HEK293T (cell line): ENCODE results near the gene CNOT2.
A peak's percentile ranks its signal among the peaks of the same experiment; 100 is the strongest.

Experiments used
- ARNT ChIP-seq: fragments of 450-650 bp; IDR thresholded peaks from 2 replicates; pipeline ENCODE4 v1.6.1; 2017; ENCODE audit warnings: mild to moderate bottlenecking
- BHLHE40 ChIP-seq: fragments of 450-650 bp; IDR thresholded peaks from 2 replicates; pipeline ENCODE4 v1.6.1; 2016; ENCODE audit warnings: mild to moderate bottlenecking, moderate library complexity, borderline replicate concordance
- CTBP1 ChIP-seq: fragments of 450-650 bp; IDR thresholded peaks from 2 replicates; pipeline ENCODE4 v1.6.1; 2016; ENCODE audit warnings: borderline replicate concordance
- FOXA1 ChIP-seq: fragments of 450-650 bp; IDR thresholded peaks from 2 replicates; pipeline ENCODE4 v1.6.1; 2016; ENCODE audit warnings: mild to moderate bottlenecking
- FOXK2 ChIP-seq: fragments of 450-650 bp; IDR thresholded peaks from 2 replicates; pipeline ENCODE4 v1.6.1; 2016; ENCODE audit warnings: mild to moderate bottlenecking
- FOXM1 ChIP-seq: fragments of 450-650 bp; IDR thresholded peaks from 2 replicates; pipeline ENCODE4 v1.6.1; 2017; ENCODE audit warnings: mild to moderate bottlenecking, borderline replicate concordance
- HDGF ChIP-seq: fragments of 450-650 bp; IDR thresholded peaks from 2 replicates; pipeline ENCODE4 v1.6.1; 2017; ENCODE audit warnings: antibody characterized with exemption, borderline replicate concordance
- LEF1 ChIP-seq: fragments of 450-650 bp; IDR thresholded peaks from 2 replicates; pipeline ENCODE4 v1.6.1; 2017; ENCODE audit warnings: mild to moderate bottlenecking, borderline replicate concordance
- NFRKB ChIP-seq: fragments of 450-650 bp; IDR thresholded peaks from 2 replicates; pipeline ENCODE4 v1.6.1; 2016; ENCODE audit warnings: mild to moderate bottlenecking, moderate library complexity
- SP1 ChIP-seq: fragments of 450-650 bp; IDR thresholded peaks from 2 replicates; pipeline ENCODE4 v1.6.1; 2017
- SUZ12 ChIP-seq: fragments of 450-650 bp; IDR thresholded peaks from 2 replicates; pipeline ENCODE4 v1.6.1; 2016; ENCODE audit warnings: mild to moderate bottlenecking
- TARDBP ChIP-seq: fragments of 450-650 bp; IDR thresholded peaks from 2 replicates; pipeline ENCODE4 v1.6.1; 2016
- ZNF384 ChIP-seq: fragments of 450-650 bp; IDR thresholded peaks from 2 replicates; pipeline ENCODE4 v1.6.1; 2016
- TF ChIP-seq, protein P1 (sequence below): fragments of 450-650 bp; IDR thresholded peaks from 2 replicates; pipeline ENCODE4 v1.6.1; 2016

- no peak for TF ChIP-seq TARDBP
- TF ChIP-seq, protein P1, sequence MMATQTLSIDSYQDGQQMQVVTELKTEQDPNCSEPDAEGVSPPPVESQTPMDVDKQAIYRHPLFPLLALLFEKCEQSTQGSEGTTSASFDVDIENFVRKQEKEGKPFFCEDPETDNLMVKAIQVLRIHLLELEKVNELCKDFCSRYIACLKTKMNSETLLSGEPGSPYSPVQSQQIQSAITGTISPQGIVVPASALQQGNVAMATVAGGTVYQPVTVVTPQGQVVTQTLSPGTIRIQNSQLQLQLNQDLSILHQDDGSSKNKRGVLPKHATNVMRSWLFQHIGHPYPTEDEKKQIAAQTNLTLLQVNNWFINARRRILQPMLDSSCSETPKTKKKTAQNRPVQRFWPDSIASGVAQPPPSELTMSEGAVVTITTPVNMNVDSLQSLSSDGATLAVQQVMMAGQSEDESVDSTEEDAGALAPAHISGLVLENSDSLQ, result 0 out of 2 replicates have a peak, but pooled peaks have one; percentile 7
- TF ChIP-seq SP1, result no peak
- TF ChIP-seq HDGF, result no peak
- no peak for TF ChIP-seq FOXM1
- no peak for TF ChIP-seq BHLHE40
- no peak for TF ChIP-seq ZNF384
- no peak for TF ChIP-seq SUZ12
- TF ChIP-seq NFRKB, result no peak
- no peak for TF ChIP-seq ARNT
- TF ChIP-seq FOXK2, result no peak
- TF ChIP-seq FOXA1, result no peak
- no peak for TF ChIP-seq LEF1
- no peak for TF ChIP-seq CTBP1
These were observed 140.7 kb downstream of the CNOT2 start for GRCh38 chr12:70383886-70384285.
